ENCODE data around the gene BCAS3. TPM values are rescaled to one million over a fixed set of nuclear protein-coding genes. Genes with fewer than 3 reads are reported as not detected.
"Not testable (repeated sequence)": the region's sequence is repeated elsewhere in the genome, so short reads cannot be mapped to it uniquely, and the experiment has no call there.

BCAS3 gene
- total RNA-seq: 13.5 and 39.6 TPM in 2 replicates

- DNase-seq (ENCODE audit: low read depth): peak; percentile 98
These were observed at the start of gene BCAS3 for GRCh38 chr17:60677308-60678117. BCAS3 (plus strand) TSS chr17:60677851.

- DNase-seq (ENCODE audit: low read depth): no peak
These were observed 49.3 kb upstream of the BCAS3 start for GRCh38 chr17:60628252-60628889.

- DNase-seq (ENCODE audit: low read depth): no peak
These were observed 48.5 kb upstream of the BCAS3 start for GRCh38 chr17:60629120-60629519.

- no peak for DNase-seq (ENCODE audit: low read depth)
These were observed 47.3 kb upstream of the BCAS3 start for GRCh38 chr17:60630352-60630751.

GRCh38 chr17:60631119-60631518, 46.5 kb upstream of the BCAS3 start:
- DNase-seq (ENCODE audit: low read depth): peak; percentile 38

GRCh38 chr17:60637683-60638082, 40.0 kb upstream of the BCAS3 start:
- no peak for DNase-seq (ENCODE audit: low read depth)

- no peak for DNase-seq (ENCODE audit: low read depth)
These were observed 38.7 kb upstream of the BCAS3 start for GRCh38 chr17:60639019-60639330.

GRCh38 chr17:60640503-60640902, 37.1 kb upstream of the BCAS3 start:
- DNase-seq (ENCODE audit: low read depth): peak; percentile 11

- no peak for DNase-seq (ENCODE audit: low read depth)
These were observed 36.5 kb upstream of the BCAS3 start for GRCh38 chr17:60641126-60641525.

GRCh38 chr17:60641810-60642220, 35.8 kb upstream of the BCAS3 start:
- DNase-seq (ENCODE audit: low read depth): peak; percentile 81

- no peak for DNase-seq (ENCODE audit: low read depth)
These were observed 31.6 kb upstream of the BCAS3 start for GRCh38 chr17:60645918-60646523.

- DNase-seq (ENCODE audit: low read depth): no peak
These were observed 30.9 kb upstream of the BCAS3 start for GRCh38 chr17:60646701-60647100.

- no peak for DNase-seq (ENCODE audit: low read depth)
These were observed 29.9 kb upstream of the BCAS3 start for GRCh38 chr17:60647705-60648104.

- no peak for DNase-seq (ENCODE audit: low read depth)
These were observed 25.0 kb upstream of the BCAS3 start for GRCh38 chr17:60652454-60653247.

GRCh38 chr17:60653569-60653968, 24.1 kb upstream of the BCAS3 start:
- no peak for DNase-seq (ENCODE audit: low read depth)

- DNase-seq (ENCODE audit: low read depth): no peak
These were observed 21.2 kb upstream of the BCAS3 start for GRCh38 chr17:60656499-60656898.

- no peak for DNase-seq (ENCODE audit: low read depth)
These were observed 18.5 kb upstream of the BCAS3 start for GRCh38 chr17:60659156-60659555.

GRCh38 chr17:60661489-60661888, 16.2 kb upstream of the BCAS3 start:
- DNase-seq (ENCODE audit: low read depth): no peak

- no peak for DNase-seq (ENCODE audit: low read depth)
These were observed 13.6 kb upstream of the BCAS3 start for GRCh38 chr17:60664022-60664421.

GRCh38 chr17:60665602-60666001, 12.0 kb upstream of the BCAS3 start:
- DNase-seq (ENCODE audit: low read depth): no peak

- DNase-seq (ENCODE audit: low read depth): not testable (repeated sequence)
These were observed 8.9 kb upstream of the BCAS3 start for GRCh38 chr17:60668741-60669140.

- no peak for DNase-seq (ENCODE audit: low read depth)
These were observed 6.2 kb upstream of the BCAS3 start for GRCh38 chr17:60671482-60671881.
